ENCODE results near the gene TMEM82. TPM values are rescaled to one million over a fixed set of nuclear protein-coding genes. Genes with fewer than 3 reads are reported as not detected.

Gene TMEM82
- total RNA-seq, 2 experiments from 2014 or later: not detected

DNA sequence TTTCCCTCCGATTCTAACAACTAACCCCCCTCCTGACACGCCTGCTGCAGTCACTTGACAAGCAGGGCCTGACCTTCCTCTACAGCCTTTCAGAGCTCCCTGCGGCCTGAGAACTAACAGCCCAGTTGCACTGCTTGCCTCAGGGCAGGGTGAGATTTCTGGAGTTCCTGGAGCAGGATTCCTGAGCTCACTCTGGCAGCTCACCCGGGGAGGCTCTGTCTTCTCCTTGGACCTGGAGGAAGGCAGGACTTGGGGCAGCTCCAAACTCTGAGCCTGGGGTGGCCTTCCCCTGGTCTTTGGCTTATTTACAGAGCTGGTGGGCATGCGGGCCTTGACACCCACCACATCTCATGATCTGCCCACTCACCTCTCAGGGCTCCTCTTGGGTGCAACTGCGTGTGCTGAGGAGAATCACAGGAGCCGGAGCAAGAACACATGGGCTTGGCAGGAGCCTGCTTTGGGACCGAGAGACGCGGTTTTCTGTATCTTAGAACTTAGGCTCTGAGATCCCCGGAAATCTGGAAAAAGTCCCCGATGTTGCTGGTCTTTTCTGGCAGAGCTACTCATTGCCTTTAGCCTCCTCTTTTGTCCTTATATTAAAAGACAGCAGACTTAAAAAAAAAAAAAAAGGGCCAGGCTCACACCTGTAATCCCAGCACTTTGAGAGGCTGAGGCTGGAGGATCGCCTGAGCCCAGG is 19.3 kb upstream of the TMEM82 start:
- no peak for DNase-seq (ENCODE audit: low spot score)
- TF ChIP-seq, protein P1, sequence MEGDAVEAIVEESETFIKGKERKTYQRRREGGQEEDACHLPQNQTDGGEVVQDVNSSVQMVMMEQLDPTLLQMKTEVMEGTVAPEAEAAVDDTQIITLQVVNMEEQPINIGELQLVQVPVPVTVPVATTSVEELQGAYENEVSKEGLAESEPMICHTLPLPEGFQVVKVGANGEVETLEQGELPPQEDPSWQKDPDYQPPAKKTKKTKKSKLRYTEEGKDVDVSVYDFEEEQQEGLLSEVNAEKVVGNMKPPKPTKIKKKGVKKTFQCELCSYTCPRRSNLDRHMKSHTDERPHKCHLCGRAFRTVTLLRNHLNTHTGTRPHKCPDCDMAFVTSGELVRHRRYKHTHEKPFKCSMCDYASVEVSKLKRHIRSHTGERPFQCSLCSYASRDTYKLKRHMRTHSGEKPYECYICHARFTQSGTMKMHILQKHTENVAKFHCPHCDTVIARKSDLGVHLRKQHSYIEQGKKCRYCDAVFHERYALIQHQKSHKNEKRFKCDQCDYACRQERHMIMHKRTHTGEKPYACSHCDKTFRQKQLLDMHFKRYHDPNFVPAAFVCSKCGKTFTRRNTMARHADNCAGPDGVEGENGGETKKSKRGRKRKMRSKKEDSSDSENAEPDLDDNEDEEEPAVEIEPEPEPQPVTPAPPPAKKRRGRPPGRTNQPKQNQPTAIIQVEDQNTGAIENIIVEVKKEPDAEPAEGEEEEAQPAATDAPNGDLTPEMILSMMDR (conservative IDR thresholded peaks at IDR 0.05; ENCODE audit: low read length): no peak
- TF ChIP-seq EZH2phosphoT487 (IDR thresholded peaks at IDR 0.05; ENCODE audit: borderline replicate concordance, low read depth, low read length): no peak
- peaks cover 32% of the 10 kb centered on the region for H3K36me3 ChIP-seq (ENCODE audit: insufficient read depth, low read length)
- intact Hi-C loops (cut with micrococcal nuclease; ENCODE audit: unreplicated experiment): no loop called here
- no peak overlapping the region for H3K4me2 ChIP-seq (ENCODE audit: low read length)
- CTCF ChIA-PET (ENCODE audit: unreplicated experiment): no interaction called here
- no TSS peak for BruUV-seq (replicated peaks)
- H3K9me2 ChIP-seq (ENCODE audit: insufficient read depth, low read length): no peaks in the 10 kb centered on the region
- no peaks in the 10 kb centered on the region for H3K4me1 ChIP-seq (ENCODE audit: insufficient read depth, low read length, poor library complexity, severe bottlenecking)
- H4K20me1 ChIP-seq (ENCODE audit: insufficient read depth, low read length): no peaks in the 10 kb centered on the region
- no peak overlapping the region for H3K27ac ChIP-seq (ENCODE audit: low read depth, low read length, poor library complexity, severe bottlenecking)
- H3K4me3 ChIP-seq (ENCODE audit: low read depth, low read length, poor library complexity, severe bottlenecking): no peak overlapping the region
- H3K9me3 ChIP-seq (ENCODE audit: low read length): no peaks in the 10 kb centered on the region
- H2AFZ ChIP-seq (ENCODE audit: low read length): no peak overlapping the region
- POLR2A ChIA-PET: interaction anchor here (0.6 kb wide), 2 partner anchors 176 to 187 kb away, joined by 4 read pairs; no protein-coding TSS in a partner anchor
- H3K79me2 ChIP-seq (ENCODE audit: insufficient read depth, low read depth, low read length): no peaks in the 10 kb centered on the region

DNA sequence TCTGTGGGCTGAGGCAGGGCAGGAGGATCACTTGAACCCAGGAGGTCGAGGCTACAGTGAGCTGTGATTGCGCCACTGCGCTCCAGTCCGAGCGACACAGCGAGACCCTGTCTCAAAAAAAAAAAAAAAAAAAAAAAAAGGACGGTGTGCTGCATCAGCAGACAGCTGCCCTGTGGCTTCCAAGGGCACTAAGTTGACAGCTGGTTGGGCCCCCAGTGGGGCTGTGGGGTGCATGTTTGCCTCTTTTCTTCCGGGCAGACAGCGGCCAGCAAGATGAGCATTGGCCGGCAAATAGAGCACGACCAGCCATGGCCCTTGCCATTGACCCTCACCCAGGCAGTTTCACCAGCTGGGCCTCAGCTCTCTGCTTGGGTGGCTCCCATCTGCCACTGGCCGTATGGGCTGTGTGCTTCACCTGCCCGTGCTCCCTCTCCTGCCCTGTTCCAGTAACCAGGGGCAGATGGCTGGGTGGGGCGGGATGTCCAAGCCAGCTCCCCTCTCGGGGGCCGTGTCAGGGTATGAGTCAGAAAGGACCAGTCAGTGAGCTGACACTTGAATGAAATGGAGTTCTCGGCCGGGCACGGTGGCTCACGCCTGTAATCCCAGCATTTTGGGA is 18.6 kb upstream of the TMEM82 start:
- Histone ChIP-seq H3K4me2 (ENCODE audit: low read length) (no peak overlapping the region), H3K79me2 (ENCODE audit: insufficient read depth, low read depth, low read length) (no peaks in the 10 kb centered on the region), H4K20me1 (ENCODE audit: insufficient read depth, low read length) (no peaks in the 10 kb centered on the region), H3K36me3 (ENCODE audit: insufficient read depth, low read length) (peaks cover 34% of the 10 kb centered on the region), H3K9me3 (ENCODE audit: low read length) (no peaks in the 10 kb centered on the region), H3K27ac (ENCODE audit: low read depth, low read length, poor library complexity, severe bottlenecking) (no peak overlapping the region), H2AFZ (ENCODE audit: low read length) (no peak overlapping the region), H3K4me3 (ENCODE audit: low read depth, low read length, poor library complexity, severe bottlenecking) (no peak overlapping the region), H3K4me1 (ENCODE audit: insufficient read depth, low read length, poor library complexity, severe bottlenecking) (no peaks in the 10 kb centered on the region), H3K9me2 (ENCODE audit: insufficient read depth, low read length) (no peaks in the 10 kb centered on the region)
- intact Hi-C loops (cut with micrococcal nuclease; ENCODE audit: unreplicated experiment): no loop called here
- ChIA-PET POLR2A (interaction anchor here (0.6 kb wide), 1 partner anchor 14 kb away, joined by 3 read pairs; no protein-coding TSS in a partner anchor), CTCF (ENCODE audit: unreplicated experiment) (no interaction called here)
- no peak for TF ChIP-seq EZH2phosphoT487 (IDR thresholded peaks at IDR 0.05; ENCODE audit: borderline replicate concordance, low read depth, low read length)
- TF ChIP-seq, protein P1 (conservative IDR thresholded peaks at IDR 0.05; ENCODE audit: low read length): no peak
- no peak for DNase-seq (ENCODE audit: low spot score)
- no TSS peak for BruUV-seq (replicated peaks)
